Mesenchymal stem cell (in vitro differentiated cells and primary cell): ENCODE results near the gene ARPP19.
"Not testable (repeated sequence)": the region's sequence is repeated elsewhere in the genome, so short reads cannot be mapped to it uniquely, and the experiment has no call there.

Experiments used
- DNase-seq: peaks from one replicate; pipeline ENCODE4 v3.0.0-alpha.2; 2013
- H2AFZ ChIP-seq: one replicate; pipeline ENCODE4 v1.6.1; 2013; ENCODE audit warnings: low read depth, mild to moderate bottlenecking, control low read depth, inconsistent platforms, low read length, moderate library complexity
- H2AK5ac ChIP-seq: 2 replicates; pipeline ENCODE4 v1.6.1; 2013; ENCODE audit warnings: low read length, moderate library complexity, mild to moderate bottlenecking, inconsistent platforms; ENCODE audit not compliant: severe bottlenecking
- H2BK120ac ChIP-seq: one replicate; pipeline ENCODE4 v1.6.1; 2013; ENCODE audit warnings: low read depth, mild to moderate bottlenecking, inconsistent platforms, low read length, moderate library complexity
- H2BK12ac ChIP-seq, 2 experiments: one replicate each; pipeline ENCODE4 v1.6.1; 2013; ENCODE audit warnings: inconsistent platforms in 2 of 2, low read length in 2 of 2, mild to moderate bottlenecking in 2 of 2, moderate library complexity in 2 of 2, control low read depth in 1 of 2
- H2BK15ac ChIP-seq: one replicate; pipeline ENCODE4 v1.6.1; 2013; ENCODE audit warnings: mild to moderate bottlenecking, low read depth, inconsistent platforms; ENCODE audit not compliant: poor library complexity, severe bottlenecking
- H2BK5ac ChIP-seq: 2 replicates; pipeline ENCODE4 v1.6.1; 2013; ENCODE audit warnings: low read depth, mild to moderate bottlenecking, low read length, control low read depth, inconsistent platforms; ENCODE audit not compliant: poor library complexity, severe bottlenecking
- H3K14ac ChIP-seq, 2 experiments: one replicate each; pipeline ENCODE4 v1.6.1; 2013; ENCODE audit warnings: inconsistent platforms in 2 of 2, low read length in 2 of 2, control low read depth in 1 of 2, mild to moderate bottlenecking in 1 of 2, moderate library complexity in 1 of 2
- H3K18ac ChIP-seq, 2 experiments: one replicate each; pipeline ENCODE4 v1.6.1; 2013; ENCODE audit warnings: inconsistent platforms in 2 of 2, low read length in 2 of 2, control low read depth in 1 of 2, low read depth in 1 of 2, mild to moderate bottlenecking in 1 of 2
- H3K23ac ChIP-seq, 2 experiments: one replicate each; pipeline ENCODE4 v1.6.1; 2013; ENCODE audit warnings: inconsistent platforms in 2 of 2, low read length in 2 of 2, mild to moderate bottlenecking in 2 of 2, moderate library complexity in 2 of 2, control low read depth in 1 of 2
- H3K27ac ChIP-seq: 2 replicates; pipeline ENCODE4 v1.5.1; 2013; ENCODE audit warnings: mild to moderate bottlenecking, moderate library complexity, low read length, control low read depth, inconsistent platforms; ENCODE audit not compliant: poor library complexity, severe bottlenecking
- H3K27me3 ChIP-seq, 2 experiments: 2 replicates each; pipeline versions ENCODE4 v1.6.1 to v1.7.0; 2013; ENCODE audit warnings: low read length in 2 of 2, mild to moderate bottlenecking in 2 of 2, moderate library complexity in 2 of 2, control low read depth in 1 of 2, inconsistent platforms in 1 of 2; ENCODE audit not compliant: control insufficient read depth in 1 of 2, insufficient read depth in 1 of 2
- H3K36me3 ChIP-seq, 2 experiments: 2 replicates each; pipeline versions ENCODE4 v1.6.1 to v1.7.0; 2013; ENCODE audit warnings: low read length in 2 of 2, control low read depth in 1 of 2, inconsistent platforms in 1 of 2, low read depth in 1 of 2, mild to moderate bottlenecking in 1 of 2; ENCODE audit not compliant: insufficient read depth in 2 of 2, control insufficient read depth in 1 of 2
- H3K4ac ChIP-seq, 2 experiments: one replicate each; pipeline ENCODE4 v1.6.1; 2013; ENCODE audit warnings: inconsistent platforms in 2 of 2, low read length in 2 of 2, mild to moderate bottlenecking in 2 of 2, moderate library complexity in 2 of 2, control low read depth in 1 of 2, low read depth in 1 of 2
- H3K4me1 ChIP-seq: 2 replicates; pipeline ENCODE4 v1.6.1; 2013; ENCODE audit warnings: low read depth, low read length, control low read depth; ENCODE audit not compliant: control insufficient read depth, insufficient read depth
- H3K4me2 ChIP-seq: 2 replicates; pipeline ENCODE4 v1.6.1; 2013; ENCODE audit warnings: low read length, mild to moderate bottlenecking, inconsistent platforms; ENCODE audit not compliant: poor library complexity, severe bottlenecking
- H3K4me3 ChIP-seq, 2 experiments: 2 replicates each; pipeline versions ENCODE4 v1.5.1 to v1.7.0; 2013; ENCODE audit warnings: low read length in 2 of 2, mild to moderate bottlenecking in 2 of 2, control low read depth in 1 of 2, low read depth in 1 of 2; ENCODE audit not compliant: insufficient read depth in 1 of 2
- H3K79me1 ChIP-seq: replicated peaks from 2 replicates; pipeline ENCODE4 v1.6.1; 2013; ENCODE audit warnings: mild to moderate bottlenecking, control low read depth, low read length, inconsistent platforms; ENCODE audit not compliant: poor library complexity, severe bottlenecking
- H3K9ac ChIP-seq: 2 replicates; pipeline ENCODE4 v1.7.0; 2013; ENCODE audit warnings: mild to moderate bottlenecking, low read length, moderate library complexity
- H3K9me3 ChIP-seq: 2 replicates; pipeline ENCODE4 v1.7.0; 2013; ENCODE audit warnings: mild to moderate bottlenecking, low read length; ENCODE audit not compliant: control insufficient read depth
- H4K8ac ChIP-seq: one replicate; pipeline ENCODE4 v1.6.1; 2013; ENCODE audit warnings: inconsistent platforms, mild to moderate bottlenecking, low read length, moderate library complexity
- H4K91ac ChIP-seq: one replicate; pipeline ENCODE4 v1.6.1; 2013; ENCODE audit warnings: mild to moderate bottlenecking, low read length, inconsistent platforms
- WGBS: methylation state at CpG from one replicate; pipeline ENCODE4 v1.1.7; 2013; ENCODE audit warnings: mixed read lengths; 5-methylcytosine and 5-hydroxymethylcytosine counted together

Gene ARPP19

GRCh38 chr15:52575072-52575471 is 6.2 kb upstream of the ARPP19 start:
- Histone ChIP-seq H4K91ac (no peak overlapping the region), H3K23ac (no peak overlapping the region), H3K14ac (no peak overlapping the region), H2AK5ac (no peak overlapping the region), H3K9me3 (no peaks in the 10 kb centered on the region), H3K4me1 (no peaks in the 10 kb centered on the region), H3K27ac (no peak overlapping the region), H3K18ac (no peak overlapping the region), H3K4me2 (no peak overlapping the region), H2BK5ac (no peak overlapping the region), H3K36me3 (peaks cover 0 to 4% of the 10 kb centered on the region in 2 experiments), H2BK120ac (no peak overlapping the region), H3K9ac (no peak overlapping the region), H4K8ac (no peak overlapping the region), H2AFZ (no peak overlapping the region), H3K79me1 (no peaks in the 10 kb centered on the region), H3K4ac (no peak overlapping the region), H3K4me3 (no peak overlapping the region), H2BK15ac (no peak overlapping the region), H3K27me3 (no peaks in the 10 kb centered on the region), H2BK12ac (no peak overlapping the region)
- no peak for DNase-seq
- WGBS = 93% methylated on average over 2 of the region's 2 CpGs

- H3K23ac ChIP-seq, H3K4me2 ChIP-seq, H4K91ac ChIP-seq, H3K14ac ChIP-seq, H3K36me3 ChIP-seq, H3K18ac ChIP-seq, H2BK12ac ChIP-seq, H3K79me1 ChIP-seq, H3K9ac ChIP-seq, H3K4me3 ChIP-seq, DNase-seq, H2BK120ac ChIP-seq, H2BK15ac ChIP-seq, H3K4ac ChIP-seq, H3K9me3 ChIP-seq, H2AFZ ChIP-seq, H4K8ac ChIP-seq, H3K4me1 ChIP-seq, H2BK5ac ChIP-seq, H3K27me3 ChIP-seq, H3K27ac ChIP-seq, H2AK5ac ChIP-seq: not testable (repeated sequence)
- whole genome bisulfite sequencing = 95% methylated on average over 3 of the region's 3 CpGs
Measured at GRCh38 chr15:52574623-52575022, 5.8 kb upstream of the ARPP19 start.

- Histone ChIP-seq H3K4ac (peak overlapping the region; percentile 71 to 87), H3K9me3 (no peaks in the 10 kb centered on the region)
- WGBS = under 1% methylated on average over 23 of the region's 25 CpGs
Measured at GRCh38 chr15:52567871-52568600, 794 bp downstream of the ARPP19 start.

GRCh38 chr15:52566889-52567288 is 1.9 kb downstream of the ARPP19 start:
- DNase-seq = no peak

More at GRCh38 chr15:52567871-52568600, 794 bp downstream of the ARPP19 start:
- peak overlapping the region; percentile 94 for H4K8ac ChIP-seq
- H3K9ac ChIP-seq = peak overlapping the region; percentile 99
- peak overlapping the region; percentile 88 to 97 for H3K18ac ChIP-seq
- no peak overlapping the region for H2BK120ac ChIP-seq
- peak overlapping the region in 1 of 2 experiments; percentile 92 for H3K14ac ChIP-seq
- DNase-seq = peak; percentile 61
- peak overlapping the region; percentile 45 for H3K4me2 ChIP-seq
- peaks cover 5% of the 10 kb centered on the region for H3K4me1 ChIP-seq
- H2AK5ac ChIP-seq = no peak overlapping the region
- no peaks in the 10 kb centered on the region for H3K27me3 ChIP-seq
- H3K27ac ChIP-seq = peak overlapping the region; percentile 57
- H2BK15ac ChIP-seq = no peak overlapping the region
- peak overlapping the region; percentile 86 for H2AFZ ChIP-seq
- H2BK12ac ChIP-seq = peak overlapping the region in 1 of 2 experiments; percentile 49
- H3K79me1 ChIP-seq = no peaks in the 10 kb centered on the region
- no peak overlapping the region for H2BK5ac ChIP-seq
- H3K4me3 ChIP-seq = peak overlapping the region; percentile 85 to 97
- no peak overlapping the region for H4K91ac ChIP-seq
- peaks cover 0 to 10% of the 10 kb centered on the region in 2 experiments for H3K36me3 ChIP-seq
- H3K23ac ChIP-seq = no peak overlapping the region

More at GRCh38 chr15:52566889-52567288, 1.9 kb downstream of the ARPP19 start:
- Histone ChIP-seq H3K14ac (no peak overlapping the region), H3K23ac (no peak overlapping the region), H2BK12ac (no peak overlapping the region), H3K4me3 (peak overlapping the region in 1 of 2 experiments; percentile 97), H3K9ac (peak overlapping the region; percentile 99), H2BK5ac (no peak overlapping the region), H3K4me1 (peaks cover 5% of the 10 kb centered on the region), H3K79me1 (no peaks in the 10 kb centered on the region), H3K4me2 (peak overlapping the region; percentile 1), H3K4ac (no peak overlapping the region), H3K18ac (no peak overlapping the region), H4K91ac (no peak overlapping the region), H3K36me3 (peaks cover 0 to 11% of the 10 kb centered on the region in 2 experiments), H2AK5ac (no peak overlapping the region), H3K27ac (no peak overlapping the region), H2BK15ac (no peak overlapping the region), H3K9me3 (no peaks in the 10 kb centered on the region), H2BK120ac (no peak overlapping the region), H4K8ac (no peak overlapping the region), H3K27me3 (no peaks in the 10 kb centered on the region), H2AFZ (no peak overlapping the region)
- WGBS = 87% methylated on average over 2 of the region's 4 CpGs
